ENCODE results near the gene MTPN.

Gene MTPN

GRCh38 chr7:135956393-135956792 is 20.8 kb downstream of the MTPN start:
- DNase-seq (ENCODE audit: low read depth), result no peak

GRCh38 chr7:135950972-135951371 is 26.2 kb downstream of the MTPN start:
- no peak for DNase-seq (ENCODE audit: low read depth)

GRCh38 chr7:135950429-135950828 is 26.7 kb downstream of the MTPN start:
- DNase-seq (ENCODE audit: low read depth), result no peak

- no peak for DNase-seq (ENCODE audit: low read depth)
Measured at GRCh38 chr7:135946289-135947055, 30.7 kb downstream of the MTPN start.

- no peak for DNase-seq (ENCODE audit: low read depth)
Measured at GRCh38 chr7:135944753-135945152, 32.4 kb downstream of the MTPN start.

- no peak for DNase-seq (ENCODE audit: low read depth)
Measured at GRCh38 chr7:135943134-135943879, 33.9 kb downstream of the MTPN start.

- DNase-seq (ENCODE audit: low read depth), result no peak
Measured at GRCh38 chr7:135942614-135943013, 34.5 kb downstream of the MTPN start.

GRCh38 chr7:135940077-135941075 is 36.8 kb downstream of the MTPN start:
- DNase-seq (ENCODE audit: low read depth), result no peak

GRCh38 chr7:135939261-135939812 is 37.8 kb downstream of the MTPN start:
- no peak for DNase-seq (ENCODE audit: low read depth)

GRCh38 chr7:135938563-135938962 is 38.6 kb downstream of the MTPN start:
- no peak for DNase-seq (ENCODE audit: low read depth)

- no peak for DNase-seq (ENCODE audit: low read depth)
Measured at GRCh38 chr7:135938086-135938485, 39.1 kb downstream of the MTPN start.

GRCh38 chr7:135936497-135937217 is 40.5 kb downstream of the MTPN start:
- DNase-seq (ENCODE audit: low read depth), result no peak

GRCh38 chr7:135934651-135935050 is 42.5 kb downstream of the MTPN start:
- DNase-seq (ENCODE audit: low read depth), result no peak

GRCh38 chr7:135933509-135934188 is 43.5 kb downstream of the MTPN start:
- no peak for DNase-seq (ENCODE audit: low read depth)

GRCh38 chr7:135932131-135932530 is 45.0 kb downstream of the MTPN start:
- no peak for DNase-seq (ENCODE audit: low read depth)

GRCh38 chr7:135930565-135931461 is 46.3 kb downstream of the MTPN start:
- DNase-seq (ENCODE audit: low read depth), result no peak

GRCh38 chr7:135929722-135930141 is 47.4 kb downstream of the MTPN start:
- no peak for DNase-seq (ENCODE audit: low read depth)

- DNase-seq (ENCODE audit: low read depth), result no peak
Measured at GRCh38 chr7:135929249-135929648, 47.9 kb downstream of the MTPN start.

- DNase-seq (ENCODE audit: low read depth), result no peak
Measured at GRCh38 chr7:135928136-135928535, 49.0 kb downstream of the MTPN start.

- no peak for DNase-seq (ENCODE audit: low read depth)
Measured at GRCh38 chr7:135925210-135925609, 51.9 kb downstream of the MTPN start.
